HCT116 (cell line): Measurements from ENCODE around the gene BBS9.

Experiments
- EZH2 ChIP-seq: fragments of 200-600 bp; sonication (generic); IDR thresholded peaks from 2 replicates; pipeline ENCODE4 v1.6.1; 2017; ENCODE audit warnings: antibody characterized with exemption, mixed run types
- EZH2phosphoT487 ChIP-seq: fragments of 200-600 bp; IDR thresholded peaks from 2 replicates; pipeline ENCODE4 v1.6.1; 2018; ENCODE audit warnings: antibody characterized with exemption, borderline replicate concordance
- FOSL1 ChIP-seq: IDR thresholded peaks from 2 replicates; pipeline ENCODE4 v1.6.1; 2012; ENCODE audit warnings: low read depth
- JUND ChIP-seq: IDR thresholded peaks from 2 replicates; pipeline ENCODE4 v1.6.1; 2012
- POLR2AphosphoS5 ChIP-seq: IDR thresholded peaks from 2 replicates; pipeline ENCODE4 v1.6.1; 2011; ENCODE audit warnings: mild to moderate bottlenecking, low read depth, low read length, moderate library complexity
- TCF7L2 ChIP-seq: IDR thresholded peaks from 2 replicates; pipeline ENCODE4 v1.7.0; 2011; ENCODE audit warnings: borderline replicate concordance, inconsistent platforms; ENCODE audit not compliant: insufficient read depth, insufficient read length; ENCODE audit errors: extremely low read depth
- ZBTB33 ChIP-seq: IDR thresholded peaks from 2 replicates; pipeline ENCODE4 v1.6.1; 2011; ENCODE audit warnings: mild to moderate bottlenecking, low read length, moderate library complexity; ENCODE audit not compliant: insufficient replicate concordance; ENCODE audit errors: extremely low read depth
- ZFX ChIP-seq: fragments of 450-650 bp; IDR thresholded peaks from 2 replicates; pipeline ENCODE4 v1.6.1; 2017
- ZNF274 ChIP-seq: fragments of 200-500 bp; sonication (Bioruptor generic); IDR thresholded peaks from 2 replicates; pipeline ENCODE4 v1.6.1; 2014; ENCODE audit warnings: mild to moderate bottlenecking, low read depth, low read length, inconsistent platforms
- TF ChIP-seq, protein P1 (sequence below), 3 experiments: fragments of 200-600 bp in 1 of 3; sonication (generic) in 1 of 3; IDR thresholded peaks in 2 of 3; conservative IDR thresholded peaks in 1 of 3; 2 replicates each; pipeline ENCODE4 v1.5.1; 2012 to 2017; ENCODE audit warnings: low read depth in 2 of 3, low read length in 2 of 3, antibody characterized with exemption in 1 of 3, borderline replicate concordance in 1 of 3, control low read depth in 1 of 3, mild to moderate bottlenecking in 1 of 3, mixed read lengths in 1 of 3, mixed run types in 1 of 3, moderate library complexity in 1 of 3; ENCODE audit not compliant: insufficient read depth in 1 of 3
- TF ChIP-seq, protein P2 (sequence below): IDR thresholded peaks from 2 replicates; pipeline ENCODE4 v1.6.1; 2012

GRCh38 chr7:33186192-33186591 is 56.8 kb downstream of the BBS9 start:
- TF ChIP-seq, protein P1, sequence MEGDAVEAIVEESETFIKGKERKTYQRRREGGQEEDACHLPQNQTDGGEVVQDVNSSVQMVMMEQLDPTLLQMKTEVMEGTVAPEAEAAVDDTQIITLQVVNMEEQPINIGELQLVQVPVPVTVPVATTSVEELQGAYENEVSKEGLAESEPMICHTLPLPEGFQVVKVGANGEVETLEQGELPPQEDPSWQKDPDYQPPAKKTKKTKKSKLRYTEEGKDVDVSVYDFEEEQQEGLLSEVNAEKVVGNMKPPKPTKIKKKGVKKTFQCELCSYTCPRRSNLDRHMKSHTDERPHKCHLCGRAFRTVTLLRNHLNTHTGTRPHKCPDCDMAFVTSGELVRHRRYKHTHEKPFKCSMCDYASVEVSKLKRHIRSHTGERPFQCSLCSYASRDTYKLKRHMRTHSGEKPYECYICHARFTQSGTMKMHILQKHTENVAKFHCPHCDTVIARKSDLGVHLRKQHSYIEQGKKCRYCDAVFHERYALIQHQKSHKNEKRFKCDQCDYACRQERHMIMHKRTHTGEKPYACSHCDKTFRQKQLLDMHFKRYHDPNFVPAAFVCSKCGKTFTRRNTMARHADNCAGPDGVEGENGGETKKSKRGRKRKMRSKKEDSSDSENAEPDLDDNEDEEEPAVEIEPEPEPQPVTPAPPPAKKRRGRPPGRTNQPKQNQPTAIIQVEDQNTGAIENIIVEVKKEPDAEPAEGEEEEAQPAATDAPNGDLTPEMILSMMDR (IDR thresholded peaks at IDR 0.05 in 2 of 3, conservative IDR thresholded peaks at IDR 0.05 in 1 of 3; ENCODE audit: borderline replicate concordance in 1 of 3, insufficient read depth in 1 of 3, low read depth in 2 of 3, low read length in 2 of 3) = no peak
- TF ChIP-seq, protein P2, sequence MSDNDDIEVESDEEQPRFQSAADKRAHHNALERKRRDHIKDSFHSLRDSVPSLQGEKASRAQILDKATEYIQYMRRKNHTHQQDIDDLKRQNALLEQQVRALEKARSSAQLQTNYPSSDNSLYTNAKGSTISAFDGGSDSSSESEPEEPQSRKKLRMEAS = no peak
- TF ChIP-seq JUND (no peak), FOSL1 (no peak), TCF7L2 (no peak), ZBTB33 (no peak), EZH2 (no peak), EZH2phosphoT487 (no peak), POLR2AphosphoS5 (no peak), ZNF274 (no peak), ZFX (no peak)
